AG09309 (cell line): Measurements from ENCODE around the gene CENPP.

Experiments used
- DNase-seq: peaks from one replicate; pipeline ENCODE4 v3.0.0-alpha.2; 2010; ENCODE audit warnings: low read depth
- H3K4me3 ChIP-seq: 2 replicates; pipeline ENCODE4 v1.5.1; 2011; ENCODE audit warnings: mild to moderate bottlenecking, low read depth, low read length, moderate library complexity; ENCODE audit not compliant: control insufficient read depth
- CTCF ChIP-seq: IDR thresholded peaks from 2 replicates; pipeline ENCODE4 v1.5.1; 2011; ENCODE audit warnings: mild to moderate bottlenecking, low read depth, low read length, inconsistent platforms; ENCODE audit not compliant: insufficient read depth, control insufficient read depth; ENCODE audit errors: missing control alignments

The CENPP gene

GRCh38 chr9:92598382-92598781 lies 272.6 kb downstream of the CENPP start:
- no peak for DNase-seq
- no peak for TF ChIP-seq CTCF
- H3K4me3 ChIP-seq, result no peak overlapping the region

GRCh38 chr9:92599938-92600461 lies 274.2 kb downstream of the CENPP start:
- no peak overlapping the region for H3K4me3 ChIP-seq
- DNase-seq, result no peak
- TF ChIP-seq CTCF, result no peak

GRCh38 chr9:92600462-92601261 lies 274.9 kb downstream of the CENPP start:
- no peak overlapping the region for H3K4me3 ChIP-seq
- no peak for TF ChIP-seq CTCF
- no peak for DNase-seq

- H3K4me3 ChIP-seq, result no peak overlapping the region
- TF ChIP-seq CTCF, result no peak
- no peak for DNase-seq
These were observed 275.7 kb downstream of the CENPP start for GRCh38 chr9:92601451-92601850.

GRCh38 chr9:92602413-92602812 lies 276.7 kb downstream of the CENPP start:
- H3K4me3 ChIP-seq, result no peak overlapping the region
- DNase-seq, result no peak
- no peak for TF ChIP-seq CTCF

GRCh38 chr9:92603100-92603499 lies 277.3 kb downstream of the CENPP start:
- TF ChIP-seq CTCF, result no peak
- no peak for DNase-seq
- no peak overlapping the region for H3K4me3 ChIP-seq
